Measurements from ENCODE around the gene PACS2.

DNA sequence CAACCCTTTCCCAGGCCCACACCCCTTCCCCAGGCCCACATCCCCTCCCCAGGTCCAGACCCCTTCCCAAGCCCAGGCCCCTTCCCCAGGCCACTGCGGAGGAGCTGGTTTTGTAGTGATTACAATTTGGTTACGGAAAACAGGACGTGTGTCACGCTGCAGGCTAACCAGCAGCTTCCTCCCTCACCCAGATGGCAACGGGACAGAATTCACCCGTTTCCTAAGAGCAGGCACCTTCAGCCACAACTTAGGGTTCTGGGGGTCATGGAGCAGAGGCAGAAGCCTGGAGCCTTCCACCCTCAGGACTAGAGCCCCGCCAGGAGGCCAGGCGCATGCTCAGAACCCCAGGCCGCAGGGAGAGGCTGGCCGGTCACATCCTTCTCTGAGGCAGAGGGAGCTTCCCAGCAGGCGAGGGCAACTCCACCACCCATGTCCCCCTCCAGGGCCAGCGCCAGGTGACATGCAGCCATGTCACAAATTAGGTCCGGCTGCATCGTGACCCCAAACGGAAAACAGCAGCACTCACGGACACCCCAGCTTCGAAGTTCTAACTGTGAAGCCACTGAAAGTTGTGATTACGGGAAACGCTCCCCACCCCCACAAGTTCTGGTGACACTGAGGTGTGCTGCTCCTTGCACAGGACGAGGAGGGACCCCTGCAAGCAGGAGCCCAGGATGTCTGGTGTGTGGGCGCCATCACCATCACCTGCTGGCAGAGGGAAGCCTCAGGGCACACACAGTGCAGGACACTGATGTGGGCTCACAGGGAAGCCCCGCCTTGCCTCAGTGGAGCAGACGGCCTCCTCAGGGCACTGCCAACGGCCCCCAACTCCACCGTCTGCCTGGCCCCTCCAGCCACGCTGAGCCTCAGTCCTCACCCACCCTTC lies 21.5 kb upstream of the PACS2 start:
- TF ChIP-seq, protein P1, sequence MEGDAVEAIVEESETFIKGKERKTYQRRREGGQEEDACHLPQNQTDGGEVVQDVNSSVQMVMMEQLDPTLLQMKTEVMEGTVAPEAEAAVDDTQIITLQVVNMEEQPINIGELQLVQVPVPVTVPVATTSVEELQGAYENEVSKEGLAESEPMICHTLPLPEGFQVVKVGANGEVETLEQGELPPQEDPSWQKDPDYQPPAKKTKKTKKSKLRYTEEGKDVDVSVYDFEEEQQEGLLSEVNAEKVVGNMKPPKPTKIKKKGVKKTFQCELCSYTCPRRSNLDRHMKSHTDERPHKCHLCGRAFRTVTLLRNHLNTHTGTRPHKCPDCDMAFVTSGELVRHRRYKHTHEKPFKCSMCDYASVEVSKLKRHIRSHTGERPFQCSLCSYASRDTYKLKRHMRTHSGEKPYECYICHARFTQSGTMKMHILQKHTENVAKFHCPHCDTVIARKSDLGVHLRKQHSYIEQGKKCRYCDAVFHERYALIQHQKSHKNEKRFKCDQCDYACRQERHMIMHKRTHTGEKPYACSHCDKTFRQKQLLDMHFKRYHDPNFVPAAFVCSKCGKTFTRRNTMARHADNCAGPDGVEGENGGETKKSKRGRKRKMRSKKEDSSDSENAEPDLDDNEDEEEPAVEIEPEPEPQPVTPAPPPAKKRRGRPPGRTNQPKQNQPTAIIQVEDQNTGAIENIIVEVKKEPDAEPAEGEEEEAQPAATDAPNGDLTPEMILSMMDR (conservative IDR thresholded peaks at IDR 0.05; ENCODE audit: low read length), result no peak
- TF ChIP-seq EZH2phosphoT487 (IDR thresholded peaks at IDR 0.05; ENCODE audit: borderline replicate concordance), result no peak
